GM19025 (cell line): ENCODE measurements around the gene FCHO2.

Source experiments
- ATAC-seq: cut with Tn5 transposase; IDR thresholded peaks from one replicate; pipeline ENCODE4 v1.9.1; 2021; ENCODE audit warnings: mild to moderate bottlenecking, low read depth, moderate library complexity; ENCODE audit not compliant: unreplicated experiment

Gene FCHO2

GRCh38 chr5:73130811-73131210 is 175.0 kb downstream of the FCHO2 start:
- no peak for ATAC-seq

- ATAC-seq = no peak
Measured at GRCh38 chr5:73131711-73132425, 176.0 kb downstream of the FCHO2 start.

- ATAC-seq = no peak
Measured at GRCh38 chr5:73132759-73133158, 176.9 kb downstream of the FCHO2 start.

- no peak for ATAC-seq
Measured at GRCh38 chr5:73135021-73135420, 179.2 kb downstream of the FCHO2 start.

- no peak for ATAC-seq
Measured at GRCh38 chr5:73135429-73136054, 179.7 kb downstream of the FCHO2 start.

- no peak for ATAC-seq
Measured at GRCh38 chr5:73136055-73136562, 180.3 kb downstream of the FCHO2 start.

- no peak for ATAC-seq
Measured at GRCh38 chr5:73137563-73138530, 182.0 kb downstream of the FCHO2 start.

- no peak for ATAC-seq
Measured at GRCh38 chr5:73139485-73139884, 183.6 kb downstream of the FCHO2 start.
